ENCODE results near the gene BTLA. TPM values are rescaled to one million over a fixed set of nuclear protein-coding genes. Genes with fewer than 3 reads are reported as not detected.

The BTLA gene
- total RNA-seq, 2 donors from 2014 or later = 0.35 TPM; not detected in 1

- DNase-seq (ENCODE audit: low spot score) (no peak), ATAC-seq (ENCODE audit: insufficient number of reproducible peaks, low FRiP score, low read depth) (no peak)
- TF ChIP-seq, protein P1, sequence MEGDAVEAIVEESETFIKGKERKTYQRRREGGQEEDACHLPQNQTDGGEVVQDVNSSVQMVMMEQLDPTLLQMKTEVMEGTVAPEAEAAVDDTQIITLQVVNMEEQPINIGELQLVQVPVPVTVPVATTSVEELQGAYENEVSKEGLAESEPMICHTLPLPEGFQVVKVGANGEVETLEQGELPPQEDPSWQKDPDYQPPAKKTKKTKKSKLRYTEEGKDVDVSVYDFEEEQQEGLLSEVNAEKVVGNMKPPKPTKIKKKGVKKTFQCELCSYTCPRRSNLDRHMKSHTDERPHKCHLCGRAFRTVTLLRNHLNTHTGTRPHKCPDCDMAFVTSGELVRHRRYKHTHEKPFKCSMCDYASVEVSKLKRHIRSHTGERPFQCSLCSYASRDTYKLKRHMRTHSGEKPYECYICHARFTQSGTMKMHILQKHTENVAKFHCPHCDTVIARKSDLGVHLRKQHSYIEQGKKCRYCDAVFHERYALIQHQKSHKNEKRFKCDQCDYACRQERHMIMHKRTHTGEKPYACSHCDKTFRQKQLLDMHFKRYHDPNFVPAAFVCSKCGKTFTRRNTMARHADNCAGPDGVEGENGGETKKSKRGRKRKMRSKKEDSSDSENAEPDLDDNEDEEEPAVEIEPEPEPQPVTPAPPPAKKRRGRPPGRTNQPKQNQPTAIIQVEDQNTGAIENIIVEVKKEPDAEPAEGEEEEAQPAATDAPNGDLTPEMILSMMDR (IDR thresholded peaks at IDR 0.05) = no peak
- no peak overlapping the region for H3K27ac ChIP-seq
- no peaks in the 10 kb centered on the region for H3K36me3 ChIP-seq
- peaks cover 14 to 27% of the 10 kb centered on the region in 2 donors for H3K4me1 ChIP-seq (ENCODE audit: control insufficient read depth in 1 of 2, low read depth in 2 of 2)
- H3K27me3 ChIP-seq (replicated peaks; ENCODE audit: insufficient read depth) = no peaks in the 10 kb centered on the region
- no peak overlapping the region for H3K4me3 ChIP-seq
- no peaks in the 10 kb centered on the region for H3K9me3 ChIP-seq
Observed at GRCh38 chr3:112471596-112472325, 27.5 kb downstream of the BTLA start.

DNA sequence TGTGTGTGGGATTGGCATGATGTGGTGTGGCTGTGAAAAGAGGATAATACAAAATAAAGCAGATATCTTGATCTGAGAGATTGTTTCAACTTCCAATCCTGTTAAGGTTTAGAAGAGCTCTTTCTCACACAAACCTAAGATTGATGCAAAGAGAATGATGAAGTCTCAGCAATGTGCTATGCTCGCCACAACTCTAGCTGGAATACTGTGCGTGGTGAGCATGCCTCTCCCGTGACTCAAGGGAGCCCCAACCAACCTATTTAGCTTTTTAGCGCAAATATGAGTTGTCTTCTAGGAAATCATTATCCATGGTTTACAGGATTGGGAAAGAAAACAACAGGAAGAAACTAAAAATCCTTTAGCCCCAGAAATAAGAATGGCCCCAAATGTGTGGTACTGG is 28.5 kb downstream of the BTLA start:
- Histone ChIP-seq H3K4me3 (no peak overlapping the region), H3K27ac (peak overlapping the region in 1 of 2 donors; percentile 53), H3K36me3 (no peaks in the 10 kb centered on the region), H3K27me3 (replicated peaks; ENCODE audit: insufficient read depth) (no peaks in the 10 kb centered on the region), H3K9me3 (no peaks in the 10 kb centered on the region), H3K4me1 (ENCODE audit: control insufficient read depth in 1 of 2, low read depth in 2 of 2) (peaks cover 14 to 27% of the 10 kb centered on the region in 2 donors)
- TF ChIP-seq, protein P1 (IDR thresholded peaks at IDR 0.05) = no peak
- ATAC-seq (ENCODE audit: insufficient number of reproducible peaks, low FRiP score, low read depth) (no peak), DNase-seq (ENCODE audit: low spot score) (no peak)

GRCh38 chr3:112469671-112470070 is 29.6 kb downstream of the BTLA start:
- DNase-seq (ENCODE audit: low spot score) (no peak), ATAC-seq (ENCODE audit: insufficient number of reproducible peaks, low FRiP score, low read depth) (no peak)
- Histone ChIP-seq H3K27ac (peak overlapping the region; percentile 37 to 53), H3K4me1 (ENCODE audit: control insufficient read depth in 1 of 2, low read depth in 2 of 2) (peaks cover 14 to 28% of the 10 kb centered on the region in 2 donors), H3K27me3 (replicated peaks; ENCODE audit: insufficient read depth) (no peaks in the 10 kb centered on the region), H3K9me3 (no peaks in the 10 kb centered on the region), H3K4me3 (no peak overlapping the region), H3K36me3 (no peaks in the 10 kb centered on the region)
- TF ChIP-seq, protein P1 (IDR thresholded peaks at IDR 0.05) = no peak

- Histone ChIP-seq H3K4me1 (ENCODE audit: control insufficient read depth in 1 of 2, low read depth in 2 of 2) (peaks cover 11 to 36% of the 10 kb centered on the region in 2 donors), H3K27ac (peak overlapping the region in 1 of 2 donors; percentile 2), H3K4me3 (no peak overlapping the region), H3K27me3 (replicated peaks; ENCODE audit: insufficient read depth) (no peaks in the 10 kb centered on the region), H3K9me3 (no peaks in the 10 kb centered on the region), H3K36me3 (no peaks in the 10 kb centered on the region)
- TF ChIP-seq, protein P1 (IDR thresholded peaks at IDR 0.05) = no peak
- ATAC-seq (ENCODE audit: insufficient number of reproducible peaks, low FRiP score, low read depth) = peak; percentile 39
- no peak for DNase-seq (ENCODE audit: low spot score)
Observed at GRCh38 chr3:112467539-112467938, 31.7 kb downstream of the BTLA start.

DNA sequence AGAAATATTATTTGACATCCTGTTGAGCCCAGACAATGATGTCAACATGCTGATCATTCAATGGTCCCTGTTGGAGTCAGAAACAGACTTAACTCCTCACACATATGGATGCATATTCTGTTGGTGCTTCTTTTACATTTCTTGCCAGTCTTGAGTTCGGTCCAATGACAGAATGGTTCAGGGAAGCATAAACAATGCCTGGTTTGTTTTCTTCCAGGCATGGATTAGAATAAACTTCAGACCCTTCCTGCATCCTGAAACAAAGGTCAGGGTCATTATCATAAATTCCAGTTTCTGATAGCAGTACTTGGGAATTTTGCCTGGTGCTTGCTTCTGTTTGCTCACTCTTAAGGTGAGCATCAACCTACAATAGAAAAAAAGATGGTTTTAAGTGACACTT is 33.3 kb downstream of the BTLA start:
- TF ChIP-seq, protein P1 (IDR thresholded peaks at IDR 0.05) = no peak
- H3K27ac ChIP-seq = no peak overlapping the region
- peaks cover 11 to 36% of the 10 kb centered on the region in 2 donors for H3K4me1 ChIP-seq (ENCODE audit: control insufficient read depth in 1 of 2, low read depth in 2 of 2)
- no peaks in the 10 kb centered on the region for H3K9me3 ChIP-seq
- DNase-seq (ENCODE audit: low spot score) = no peak
- ATAC-seq (ENCODE audit: insufficient number of reproducible peaks, low FRiP score, low read depth) = no peak
- no peaks in the 10 kb centered on the region for H3K36me3 ChIP-seq
- no peaks in the 10 kb centered on the region for H3K27me3 ChIP-seq (replicated peaks; ENCODE audit: insufficient read depth)
- no peak overlapping the region for H3K4me3 ChIP-seq

Data from thoracic aorta (tissue), 2 donors.